OCI-LY3 (cell line): ENCODE results near the gene CLRN3.

Experiments
- H2AFZ ChIP-seq: fragments of 200-600, 300-600 bp; shearing (Covaris generic); 2 replicates; pipeline ENCODE4 v1.6.0; 2014; ENCODE audit warnings: antibody characterized with exemption, low read depth, low read length
- H3K27ac ChIP-seq: fragments of 200-600, 300-600 bp; sonication (generic); 2 replicates; pipeline ENCODE4 v1.5.1; 2014; ENCODE audit warnings: mild to moderate bottlenecking, low read length, moderate library complexity, mixed read lengths
- H3K27me3 ChIP-seq: fragments of 200-600, 300-600 bp; sonication (generic); 2 replicates; pipeline ENCODE4 v1.6.1; 2014; ENCODE audit warnings: low read depth, low read length, mixed read lengths
- H3K36me3 ChIP-seq: fragments of 200-600, 300-600 bp; sonication (generic); replicated peaks from 2 replicates; pipeline ENCODE3; 2014; ENCODE audit warnings: low read depth, low read length, mixed read lengths
- H3K4me1 ChIP-seq: fragments of 300-600, 200-600 bp; sonication (generic); 2 replicates; pipeline ENCODE4 v1.6.1; 2014; ENCODE audit warnings: low read length, mixed read lengths
- H3K4me2 ChIP-seq: fragments of 200-600, 300-600 bp; sonication (generic); 2 replicates; pipeline ENCODE4 v1.6.1; 2014; ENCODE audit warnings: low read length, mixed read lengths
- H3K4me3 ChIP-seq: fragments of 300-600, 200-600 bp; sonication (generic); 2 replicates; pipeline ENCODE4 v1.5.1; 2014; ENCODE audit warnings: antibody characterized with exemption, mild to moderate bottlenecking, low read length, moderate library complexity
- H3K79me2 ChIP-seq: fragments of 300-600, 200-600 bp; shearing (Covaris generic); 2 replicates; pipeline ENCODE4 v1.6.1; 2014; ENCODE audit warnings: mild to moderate bottlenecking, low read length, mixed read lengths
- H3K9ac ChIP-seq: fragments of 300-600, 200-600 bp; shearing (Covaris generic); 2 replicates; pipeline ENCODE4 v1.6.0; 2014; ENCODE audit warnings: mild to moderate bottlenecking, low read length, moderate library complexity
- H3K9me3 ChIP-seq: fragments of 200-600, 300-600 bp; shearing (Covaris generic); 2 replicates; pipeline ENCODE4 v1.6.1; 2014; ENCODE audit warnings: low read length, mixed read lengths; ENCODE audit not compliant: insufficient read depth
- H4K20me1 ChIP-seq: fragments of 200-600, 300-600 bp; sonication (generic); 2 replicates; pipeline ENCODE4 v1.6.1; 2016; ENCODE audit warnings: low read length, mixed read lengths; ENCODE audit not compliant: insufficient read depth
- EZH2phosphoT487 ChIP-seq: fragments of 200-600 bp; shearing (Covaris generic); IDR thresholded peaks from 2 replicates; pipeline ENCODE4 v1.6.1; 2018; ENCODE audit warnings: antibody characterized with exemption, mixed run types, low read depth
- TF ChIP-seq, protein P1 (sequence below): fragments of 200-600, 300-600 bp; sonication (generic); IDR thresholded peaks from 2 replicates; pipeline ENCODE4 v1.5.1; 2014; ENCODE audit warnings: antibody characterized with exemption, low read length, low read depth

The CLRN3 gene

GRCh38 chr10:127852456-127852855 lies 40.3 kb downstream of the CLRN3 start:
- H3K27me3 ChIP-seq = no peaks in the 10 kb centered on the region
- H3K4me1 ChIP-seq = peaks cover 35% of the 10 kb centered on the region
- H3K79me2 ChIP-seq = no peaks in the 10 kb centered on the region
- TF ChIP-seq, protein P1, sequence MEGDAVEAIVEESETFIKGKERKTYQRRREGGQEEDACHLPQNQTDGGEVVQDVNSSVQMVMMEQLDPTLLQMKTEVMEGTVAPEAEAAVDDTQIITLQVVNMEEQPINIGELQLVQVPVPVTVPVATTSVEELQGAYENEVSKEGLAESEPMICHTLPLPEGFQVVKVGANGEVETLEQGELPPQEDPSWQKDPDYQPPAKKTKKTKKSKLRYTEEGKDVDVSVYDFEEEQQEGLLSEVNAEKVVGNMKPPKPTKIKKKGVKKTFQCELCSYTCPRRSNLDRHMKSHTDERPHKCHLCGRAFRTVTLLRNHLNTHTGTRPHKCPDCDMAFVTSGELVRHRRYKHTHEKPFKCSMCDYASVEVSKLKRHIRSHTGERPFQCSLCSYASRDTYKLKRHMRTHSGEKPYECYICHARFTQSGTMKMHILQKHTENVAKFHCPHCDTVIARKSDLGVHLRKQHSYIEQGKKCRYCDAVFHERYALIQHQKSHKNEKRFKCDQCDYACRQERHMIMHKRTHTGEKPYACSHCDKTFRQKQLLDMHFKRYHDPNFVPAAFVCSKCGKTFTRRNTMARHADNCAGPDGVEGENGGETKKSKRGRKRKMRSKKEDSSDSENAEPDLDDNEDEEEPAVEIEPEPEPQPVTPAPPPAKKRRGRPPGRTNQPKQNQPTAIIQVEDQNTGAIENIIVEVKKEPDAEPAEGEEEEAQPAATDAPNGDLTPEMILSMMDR = no peak
- no peak for TF ChIP-seq EZH2phosphoT487
- H3K4me2 ChIP-seq = no peak overlapping the region
- H3K4me3 ChIP-seq = no peak overlapping the region
- H3K9ac ChIP-seq = no peak overlapping the region
- H3K9me3 ChIP-seq = no peaks in the 10 kb centered on the region
- H3K36me3 ChIP-seq = no peaks in the 10 kb centered on the region
- no peak overlapping the region for H2AFZ ChIP-seq
- H4K20me1 ChIP-seq = no peaks in the 10 kb centered on the region
- no peak overlapping the region for H3K27ac ChIP-seq

GRCh38 chr10:127851661-127852194 lies 41.0 kb downstream of the CLRN3 start:
- no peak overlapping the region for H3K9ac ChIP-seq
- H3K9me3 ChIP-seq = no peaks in the 10 kb centered on the region
- no peak overlapping the region for H3K4me2 ChIP-seq

DNA sequence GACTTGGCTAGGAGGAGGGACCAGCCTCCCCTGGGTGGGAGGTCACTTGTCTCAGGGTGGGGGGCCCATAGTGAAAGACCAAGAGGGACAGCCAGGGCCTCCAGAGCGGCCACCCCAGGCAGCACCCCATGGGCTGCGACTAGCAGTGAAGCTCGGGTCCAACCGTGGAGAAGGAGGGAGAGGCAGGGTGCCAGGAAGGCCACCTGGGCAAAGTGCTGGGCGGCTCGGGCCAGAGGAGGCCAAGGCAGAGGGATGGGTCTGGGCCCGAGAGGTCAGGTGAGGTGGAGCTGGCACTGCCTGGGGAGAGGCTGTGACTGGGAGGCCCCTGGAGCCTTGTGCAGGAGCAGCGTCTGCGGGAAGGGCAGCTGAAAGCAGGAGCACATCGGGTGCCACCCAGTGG lies 41.8 kb downstream of the CLRN3 start:
- no peak overlapping the region for H3K4me3 ChIP-seq
- no peak overlapping the region for H3K27ac ChIP-seq
- no peaks in the 10 kb centered on the region for H3K27me3 ChIP-seq
- H3K4me2 ChIP-seq = no peak overlapping the region
- no peak overlapping the region for H2AFZ ChIP-seq
- no peaks in the 10 kb centered on the region for H4K20me1 ChIP-seq
- H3K4me1 ChIP-seq = peaks cover 35% of the 10 kb centered on the region
- H3K9ac ChIP-seq = no peak overlapping the region
- no peaks in the 10 kb centered on the region for H3K9me3 ChIP-seq
- H3K79me2 ChIP-seq = no peaks in the 10 kb centered on the region
- TF ChIP-seq, protein P1 = no peak
- TF ChIP-seq EZH2phosphoT487 = no peak
- H3K36me3 ChIP-seq = no peaks in the 10 kb centered on the region

More at GRCh38 chr10:127851661-127852194, 41.0 kb downstream of the CLRN3 start:
- no peak for TF ChIP-seq EZH2phosphoT487
- TF ChIP-seq, protein P1 = no peak
- Histone ChIP-seq H3K27me3 (no peaks in the 10 kb centered on the region), H3K4me1 (peaks cover 35% of the 10 kb centered on the region), H3K27ac (no peak overlapping the region), H4K20me1 (no peaks in the 10 kb centered on the region), H2AFZ (no peak overlapping the region), H3K79me2 (no peaks in the 10 kb centered on the region), H3K36me3 (no peaks in the 10 kb centered on the region), H3K4me3 (no peak overlapping the region)

DNA sequence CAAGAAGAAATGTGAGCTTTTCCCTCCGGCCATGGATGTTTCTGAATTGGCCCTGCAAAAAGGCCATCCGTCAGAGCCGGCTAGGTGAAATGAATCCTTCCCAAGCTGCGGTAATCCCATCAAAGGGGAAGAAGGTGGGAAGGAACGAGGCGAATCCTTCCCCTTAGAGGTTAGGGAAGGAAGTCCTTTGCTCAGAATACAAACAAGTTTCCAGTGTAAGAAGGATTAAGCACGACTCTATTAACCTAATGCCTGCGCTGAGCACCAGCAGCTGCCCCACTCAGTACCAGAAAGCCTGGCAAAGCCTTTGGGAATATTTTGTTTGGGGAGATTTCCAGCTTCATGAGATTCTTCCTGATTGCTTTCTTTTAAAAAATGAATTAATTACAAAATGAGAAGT lies 42.8 kb downstream of the CLRN3 start:
- TF ChIP-seq EZH2phosphoT487 = no peak
- TF ChIP-seq, protein P1 = no peak
- no peaks in the 10 kb centered on the region for H3K9me3 ChIP-seq
- H3K4me1 ChIP-seq = peaks cover 28% of the 10 kb centered on the region
- H3K9ac ChIP-seq = no peak overlapping the region
- H3K27ac ChIP-seq = no peak overlapping the region
- H2AFZ ChIP-seq = no peak overlapping the region
- H4K20me1 ChIP-seq = no peaks in the 10 kb centered on the region
- no peak overlapping the region for H3K4me2 ChIP-seq
- no peaks in the 10 kb centered on the region for H3K27me3 ChIP-seq
- H3K4me3 ChIP-seq = no peak overlapping the region
- no peaks in the 10 kb centered on the region for H3K36me3 ChIP-seq
- H3K79me2 ChIP-seq = no peaks in the 10 kb centered on the region
